ENCODE results near the gene ZNF80. TPM values are rescaled to one million over a fixed set of nuclear protein-coding genes. Genes with fewer than 3 reads are reported as not detected.
A peak's percentile ranks its signal among the peaks of the same experiment; 100 is the strongest.
"Not testable (repeated sequence)": the region's sequence is repeated elsewhere in the genome, so short reads cannot be mapped to it uniquely, and the experiment has no call there.

The ZNF80 gene
- total and polyA plus RNA-seq, 7 experiments from 2014 or later, result 0.27 to 0.65 (median 0.60) TPM; not detected in 1

DNA sequence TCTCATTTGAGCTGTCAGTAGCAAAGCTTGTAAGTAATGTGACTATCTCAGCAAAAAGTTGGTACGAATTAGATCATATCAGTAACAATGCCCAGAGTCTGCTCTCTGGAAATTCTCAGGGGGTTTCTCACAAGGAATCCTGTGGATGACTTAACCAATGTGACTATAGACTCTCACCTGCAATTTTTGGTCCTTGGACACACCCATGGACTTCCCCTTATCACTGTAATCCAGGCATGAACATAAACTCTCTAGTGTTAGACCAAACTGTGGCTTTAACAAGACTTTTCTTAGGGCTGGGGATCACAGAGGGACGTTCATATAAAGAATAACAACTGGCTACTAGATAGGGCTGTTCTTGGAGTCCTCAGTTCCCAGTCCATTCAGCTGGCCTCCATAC lies 3.9 kb upstream of the ZNF80 start:
- Histone ChIP-seq H3K36me3 (ENCODE audit: control insufficient read depth in 2 of 3, insufficient read depth in 3 of 3, low read length in 3 of 3) (no peaks in the 10 kb centered on the region), H3K27ac (ENCODE audit: low read depth, low read length) (no peak overlapping the region), H3K4me3 (ENCODE audit: low read length) (no peak overlapping the region), H3K9me3 (ENCODE audit: control insufficient read depth in 2 of 3, low read length in 3 of 3) (no peaks in the 10 kb centered on the region), H3K27me3 (ENCODE audit: control insufficient read depth in 2 of 2, insufficient read depth in 2 of 2, low read length in 2 of 2) (no peaks in the 10 kb centered on the region), H3K4me1 (ENCODE audit: control insufficient read depth in 2 of 2, insufficient read depth in 2 of 2, low read length in 2 of 2) (peaks cover 2 to 3% of the 10 kb centered on the region in 2 donors)
- H3K4me3 Mint-ChIP-seq, result no peak overlapping the region
- DNase-seq (no peak), ATAC-seq (no peak)
- peaks cover 3 to 26% (median 13%) of the 10 kb centered on the region in 7 donors for H3K4me1 Mint-ChIP-seq
- POLR2A ChIA-PET, result no interaction called here
- H3K36me3 Mint-ChIP-seq, result peaks cover 0 to 30% (median 10%) of the 10 kb centered on the region in 5 donors
- CTCF ChIA-PET, result interaction anchor here (0.6 to 1.6 kb wide), 3 partner anchors 44 to 66 kb away, joined by 3 to 4 read pairs (median 4); no protein-coding TSS in a partner anchor
- no peaks in the 10 kb centered on the region for H3K27me3 Mint-ChIP-seq
- no peak overlapping the region for H3K27ac Mint-ChIP-seq
- intact Hi-C loops (cut with micrococcal nuclease), result no loop called here
- peaks cover 0 to 21% (median 9%) of the 10 kb centered on the region in 11 donors for H3K9me3 Mint-ChIP-seq

GRCh38 chr3:114238146-114238785 lies 888 bp upstream of the ZNF80 start:
- H3K27me3 Mint-ChIP-seq; H3K4me3 Mint-ChIP-seq; intact Hi-C loops (cut with micrococcal nuclease); H3K36me3 ChIP-seq (ENCODE audit: control insufficient read depth in 2 of 3, insufficient read depth in 3 of 3, low read length in 3 of 3); H3K4me3 ChIP-seq (ENCODE audit: low read length); H3K9me3 ChIP-seq (ENCODE audit: control insufficient read depth in 2 of 3, low read length in 3 of 3); DNase-seq; ATAC-seq; H3K27ac ChIP-seq (ENCODE audit: low read depth, low read length); H3K27me3 ChIP-seq (ENCODE audit: control insufficient read depth in 2 of 2, insufficient read depth in 2 of 2, low read length in 2 of 2); H3K9me3 Mint-ChIP-seq; H3K27ac Mint-ChIP-seq: not testable (repeated sequence)
- peaks cover 25 to 26% of the 10 kb centered on the region in 2 donors for H3K4me1 ChIP-seq (ENCODE audit: control insufficient read depth in 2 of 2, insufficient read depth in 2 of 2, low read length in 2 of 2)
- POLR2A ChIA-PET, result interaction anchor here (0.9 kb wide), 1 partner anchor 25 kb away, joined by 4 read pairs; no protein-coding TSS in a partner anchor
- CTCF ChIA-PET, result interaction anchor here (1.6 kb wide), 1 partner anchor 24 kb away, joined by 6 read pairs; no protein-coding TSS in a partner anchor
- H3K36me3 Mint-ChIP-seq, result peaks cover 0 to 18% (median 3%) of the 10 kb centered on the region in 5 donors
- peaks cover 8 to 45% (median 39%) of the 10 kb centered on the region in 7 donors for H3K4me1 Mint-ChIP-seq

DNA sequence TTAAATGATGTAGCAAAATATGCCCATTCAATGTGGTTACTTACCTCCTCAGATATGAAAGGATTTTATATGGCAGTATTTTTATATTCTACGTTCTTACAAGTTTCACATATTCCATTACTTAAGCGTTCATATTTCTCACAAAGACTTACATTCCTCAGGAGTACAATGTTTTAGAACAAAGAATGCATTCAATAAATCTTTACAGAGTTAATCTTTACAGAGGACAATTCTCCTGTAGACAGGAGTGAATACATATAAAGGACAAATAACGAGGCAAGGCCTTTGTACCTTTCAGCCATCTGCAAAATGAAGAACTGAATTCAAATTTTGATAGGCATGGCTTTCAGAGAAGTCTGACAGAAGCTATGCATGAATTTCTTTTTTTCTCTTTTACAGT lies 1.9 kb downstream of the ZNF80 start:
- Histone ChIP-seq H3K27ac (ENCODE audit: low read depth, low read length) (no peak overlapping the region), H3K9me3 (ENCODE audit: control insufficient read depth in 2 of 3, low read length in 3 of 3) (no peaks in the 10 kb centered on the region), H3K4me1 (ENCODE audit: control insufficient read depth in 2 of 2, insufficient read depth in 2 of 2, low read length in 2 of 2) (peaks cover 50 to 53% of the 10 kb centered on the region in 2 donors), H3K4me3 (ENCODE audit: low read length) (peak overlapping the region; percentile 6), H3K36me3 (ENCODE audit: control insufficient read depth in 2 of 3, insufficient read depth in 3 of 3, low read length in 3 of 3) (no peaks in the 10 kb centered on the region), H3K27me3 (ENCODE audit: control insufficient read depth in 2 of 2, insufficient read depth in 2 of 2, low read length in 2 of 2) (no peaks in the 10 kb centered on the region)
- ChIA-PET POLR2A (interaction anchor here (5.4 to 5.6 kb wide), 2 partner anchors 11 to 22 kb away, joined by 29 to 53 read pairs; no protein-coding TSS in a partner anchor), CTCF (no interaction called here)
- intact Hi-C loops (cut with micrococcal nuclease), result loop anchor here in 1 of 2 donors (1.0 kb wide), 2 partner anchors 8 to 22 kb away; no protein-coding TSS in a partner anchor
- Mint-ChIP-seq H3K9me3 (peaks cover 0 to 7% (median 0%) of the 10 kb centered on the region in 11 donors), H3K4me3 (peak overlapping the region in 8 of 10 donors; percentile 29 to 83 (median 62)), H3K27me3 (no peaks in the 10 kb centered on the region), H3K4me1 (peaks cover 26 to 68% (median 61%) of the 10 kb centered on the region in 7 donors), H3K36me3 (peaks cover 0 to 7% (median 0%) of the 10 kb centered on the region in 5 donors), H3K27ac (peak overlapping the region in 8 of 9 donors; percentile 68 to 89 (median 79))
- ATAC-seq (no peak), DNase-seq (no peak)

DNA sequence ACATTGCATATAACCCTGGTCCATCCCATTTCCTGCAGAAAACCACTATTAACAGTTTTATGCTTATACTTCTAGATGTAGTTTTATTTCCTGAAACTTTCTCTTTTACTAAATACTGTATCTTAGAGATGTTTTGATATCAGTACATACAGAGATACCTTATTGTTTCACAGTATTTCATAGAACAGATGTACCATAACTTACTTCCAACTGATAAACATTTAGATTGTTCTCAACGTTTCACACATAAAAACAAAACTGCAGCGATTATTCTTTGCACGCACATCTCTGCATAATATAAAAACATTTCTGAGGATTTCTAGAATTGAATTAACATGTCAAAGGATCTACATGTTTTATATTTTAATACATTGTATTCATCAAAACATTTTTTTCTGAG lies 2.6 kb downstream of the ZNF80 start:
- intact Hi-C loops (cut with micrococcal nuclease), result loop anchor here in 1 of 2 donors (1.0 kb wide), 2 partner anchors 7 to 21 kb away; no protein-coding TSS in a partner anchor
- H3K27ac ChIP-seq (ENCODE audit: low read depth, low read length), result no peak overlapping the region
- DNase-seq (no peak), ATAC-seq (no peak)
- H3K4me1 ChIP-seq (ENCODE audit: control insufficient read depth in 2 of 2, insufficient read depth in 2 of 2, low read length in 2 of 2), result peaks cover 52 to 60% of the 10 kb centered on the region in 2 donors
- Mint-ChIP-seq H3K9me3 (peaks cover 0 to 7% (median 0%) of the 10 kb centered on the region in 11 donors), H3K27me3 (peaks cover 0 to under 1% (median 0%) of the 10 kb centered on the region in 5 donors), H3K4me3 (peak overlapping the region in 8 of 10 donors; percentile 42 to 83 (median 62)), H3K36me3 (peaks cover 0 to 7% (median 1%) of the 10 kb centered on the region in 5 donors), H3K4me1 (peaks cover 29 to 75% (median 65%) of the 10 kb centered on the region in 7 donors), H3K27ac (peak overlapping the region; percentile 13 to 89 (median 78))
- ChIA-PET POLR2A (interaction anchor here (0.6 to 5.6 kb wide), 3 partner anchors 10 to 1054 kb away, joined by 4 to 53 read pairs (median 29); no protein-coding TSS in a partner anchor), CTCF (no interaction called here)
- H3K36me3 ChIP-seq (ENCODE audit: control insufficient read depth in 2 of 3, insufficient read depth in 3 of 3, low read length in 3 of 3), result no peaks in the 10 kb centered on the region
- no peaks in the 10 kb centered on the region for H3K27me3 ChIP-seq (ENCODE audit: control insufficient read depth in 2 of 2, insufficient read depth in 2 of 2, low read length in 2 of 2)
- H3K9me3 ChIP-seq (ENCODE audit: control insufficient read depth in 2 of 3, low read length in 3 of 3), result no peaks in the 10 kb centered on the region
- H3K4me3 ChIP-seq (ENCODE audit: low read length), result no peak overlapping the region

DNA sequence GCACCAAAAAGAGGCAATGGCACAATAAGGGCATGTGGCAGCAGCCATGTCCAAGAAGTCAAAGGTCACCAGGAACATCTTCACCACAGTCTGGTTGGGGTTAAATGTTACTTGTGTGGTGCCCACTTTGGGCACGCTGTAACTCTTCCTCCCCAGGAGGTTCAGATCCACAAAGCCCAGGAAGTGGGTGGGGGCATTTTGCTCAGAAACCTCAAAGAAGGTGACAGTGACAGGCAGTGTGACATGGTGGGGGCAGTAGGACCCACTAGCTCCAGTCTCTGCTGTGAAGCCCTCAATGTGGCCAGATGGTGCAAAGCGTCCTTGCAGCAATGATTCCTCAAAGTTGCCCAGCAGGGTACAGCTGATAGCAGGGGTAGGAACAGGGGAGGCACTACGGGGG lies 5.8 kb downstream of the ZNF80 start:
- Mint-ChIP-seq H3K27ac (peak overlapping the region; percentile 80 to 96 (median 88)), H3K9me3 (peaks cover 0 to 6% (median 0%) of the 10 kb centered on the region in 11 donors), H3K4me1 (peaks cover 38 to 89% (median 80%) of the 10 kb centered on the region in 7 donors), H3K36me3 (peaks cover 0 to 14% (median 0%) of the 10 kb centered on the region in 5 donors), H3K27me3 (peaks cover 0 to 2% (median 0%) of the 10 kb centered on the region in 5 donors), H3K4me3 (peak overlapping the region; percentile 33 to 78 (median 68))
- DNase-seq, result peak in 7 of 9 donors; percentile 31 to 54 (median 46)
- no peaks in the 10 kb centered on the region for H3K27me3 ChIP-seq (ENCODE audit: control insufficient read depth in 2 of 2, insufficient read depth in 2 of 2, low read length in 2 of 2)
- peak overlapping the region; percentile 62 for H3K27ac ChIP-seq (ENCODE audit: low read depth, low read length)
- H3K4me1 ChIP-seq (ENCODE audit: control insufficient read depth in 2 of 2, insufficient read depth in 2 of 2, low read length in 2 of 2), result peaks cover 61 to 79% of the 10 kb centered on the region in 2 donors
- ATAC-seq, result peak; percentile 84
- no peaks in the 10 kb centered on the region for H3K9me3 ChIP-seq (ENCODE audit: control insufficient read depth in 2 of 3, low read length in 3 of 3)
- ChIA-PET POLR2A (interaction anchor here (0.6 to 5.6 kb wide), 6 partner anchors 7 to 922 kb away, joined by 3 to 53 read pairs (median 8); no protein-coding TSS in a partner anchor), CTCF (interaction anchor here (1.2 to 1.4 kb wide), 2 partner anchors 10 to 60 kb away, joined by 3 to 4 read pairs; no protein-coding TSS in a partner anchor)
- no peaks in the 10 kb centered on the region for H3K36me3 ChIP-seq (ENCODE audit: control insufficient read depth in 2 of 3, insufficient read depth in 3 of 3, low read length in 3 of 3)
- intact Hi-C loops (cut with micrococcal nuclease), result loop anchor here in 1 of 2 donors (1.0 kb wide), 2 partner anchors 8 to 18 kb away; no protein-coding TSS in a partner anchor
- peak overlapping the region; percentile 7 for H3K4me3 ChIP-seq (ENCODE audit: low read length)

DNA sequence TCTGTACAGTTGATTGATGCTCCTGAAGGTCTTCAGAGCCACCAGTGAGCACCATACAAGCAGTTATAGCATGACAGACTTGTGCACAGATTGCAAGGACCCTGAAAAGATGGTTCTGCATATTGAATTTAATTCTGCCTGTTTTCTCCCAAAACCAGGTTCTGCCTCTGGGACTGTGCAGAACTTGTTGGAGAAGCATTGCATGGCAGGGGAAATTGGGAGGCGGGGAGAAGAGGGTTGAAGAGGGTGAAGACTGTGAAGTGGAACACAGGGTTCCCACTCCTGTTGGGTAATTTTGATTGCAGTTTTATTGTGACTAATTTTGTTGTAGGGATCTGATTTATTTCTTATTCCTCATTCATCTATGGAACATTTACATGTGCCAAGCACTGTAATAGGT lies 10.3 kb downstream of the ZNF80 start:
- CTCF ChIA-PET, result interaction anchor here (2.0 kb wide), 1 partner anchor 13 kb away, joined by 12 read pairs; no protein-coding TSS in a partner anchor
- POLR2A ChIA-PET, result interaction anchor here (8.5 kb wide), 1 partner anchor 11 kb away, joined by 132 read pairs; no protein-coding TSS in a partner anchor

More for the DNA sequence above, 10.3 kb downstream of the ZNF80 start:
- H3K9me3 ChIP-seq (ENCODE audit: control insufficient read depth in 2 of 3, low read length in 3 of 3), result peaks cover 10 to 17% (median 10%) of the 10 kb centered on the region in 3 experiments
- peak overlapping the region in 8 of 10 donors; percentile 4 to 84 (median 78) for H3K4me3 Mint-ChIP-seq
- H3K27me3 Mint-ChIP-seq, result peaks cover 0 to 2% (median 0%) of the 10 kb centered on the region in 5 donors
- peak overlapping the region; percentile 59 for H3K27ac ChIP-seq (ENCODE audit: low read depth, low read length)
- H3K4me1 Mint-ChIP-seq, result peaks cover 50 to 90% (median 74%) of the 10 kb centered on the region in 7 donors
- peaks cover 0 to 4% (median 0%) of the 10 kb centered on the region in 3 experiments for H3K36me3 ChIP-seq (ENCODE audit: control insufficient read depth in 2 of 3, insufficient read depth in 3 of 3, low read length in 3 of 3)
- peaks cover 54 to 83% of the 10 kb centered on the region in 2 donors for H3K4me1 ChIP-seq (ENCODE audit: control insufficient read depth in 2 of 2, insufficient read depth in 2 of 2, low read length in 2 of 2)
- peaks cover 4 to 26% (median 12%) of the 10 kb centered on the region in 11 donors for H3K9me3 Mint-ChIP-seq
- H3K27ac Mint-ChIP-seq, result peak overlapping the region in 8 of 9 donors; percentile 88 to 99 (median 96)
- peak overlapping the region; percentile 7 for H3K4me3 ChIP-seq (ENCODE audit: low read length)
- ATAC-seq (no peak), DNase-seq (no peak)
- intact Hi-C loops (cut with micrococcal nuclease), result loop anchor here in 1 of 2 donors (1.0 kb wide), 1 partner anchor 8 kb away; no protein-coding TSS in a partner anchor
- H3K27me3 ChIP-seq (ENCODE audit: control insufficient read depth in 2 of 2, insufficient read depth in 2 of 2, low read length in 2 of 2), result no peaks in the 10 kb centered on the region
- peaks cover 4 to 33% (median 14%) of the 10 kb centered on the region in 5 donors for H3K36me3 Mint-ChIP-seq

All from naive thymus-derived CD4-positive, alpha-beta T cell (primary cell).